Measurements from ENCODE around the gene HDAC5. TPM values are rescaled to one million over a fixed set of nuclear protein-coding genes. Genes with fewer than 3 reads are reported as not detected.
A peak's percentile ranks its signal among the peaks of the same experiment; 100 is the strongest.
"Not testable (repeated sequence)": the region's sequence is repeated elsewhere in the genome, so short reads cannot be mapped to it uniquely, and the experiment has no call there.

The HDAC5 gene
- total RNA-seq, 1 experiment from 2014 or later = 11.5 TPM

DNA sequence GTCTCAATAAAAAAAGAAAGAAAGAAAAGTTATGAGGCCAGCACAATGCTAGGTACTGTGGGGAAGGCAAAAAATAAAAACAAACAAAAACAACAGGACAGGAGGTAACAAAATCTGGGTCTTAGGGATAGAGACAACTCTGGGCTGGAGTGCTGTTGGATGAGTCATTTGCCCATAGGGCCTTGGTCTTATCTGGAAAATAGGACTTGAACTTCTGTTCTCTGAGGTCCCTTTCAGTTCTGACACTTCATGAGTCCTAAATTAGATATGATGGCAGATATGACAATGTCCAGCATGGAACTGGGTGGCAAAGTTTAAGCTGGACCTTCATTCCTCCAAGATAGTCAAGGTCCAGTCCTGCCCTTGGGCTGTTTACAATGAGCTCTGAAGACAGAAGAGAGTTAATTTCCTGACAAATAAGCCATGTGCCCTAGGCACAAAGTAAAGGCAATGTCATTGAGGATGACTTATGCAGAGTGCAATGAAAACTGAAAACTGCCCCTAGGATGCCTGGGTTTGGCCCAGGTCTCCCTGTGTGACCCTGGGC lies 8.9 kb upstream of the HDAC5 start:
- POLR2A ChIA-PET = no interaction called here
- Histone ChIP-seq H3K4me3 (ENCODE audit: low read depth in 2 of 2, low read length in 2 of 2) (no peak overlapping the region), H3K27me3 (ENCODE audit: control insufficient read depth, insufficient read depth, low read length) (no peaks in the 10 kb centered on the region), H3K4me1 (ENCODE audit: control insufficient read depth, insufficient read depth, low read length) (peaks cover 3% of the 10 kb centered on the region; the same call in 1 of the 2 replicates), H3K9me3 (ENCODE audit: control insufficient read depth, insufficient read depth, low read depth, low read length) (no peaks in the 10 kb centered on the region), H3K36me3 (ENCODE audit: control insufficient read depth, insufficient read depth, low read length) (no peaks in the 10 kb centered on the region), H3K27ac (ENCODE audit: low read length) (no peak overlapping the region; the same call in 1 of the 2 replicates)
- in situ Hi-C loops (cut with HindIII; ENCODE audit: low pct_unique_long_range_greater_than_20kb, low sequenced_read_pairs) (no loop called here), intact Hi-C loops (cut with micrococcal nuclease; ENCODE audit: unreplicated experiment) (no loop called here)
- no peak for DNase-seq (ENCODE audit: low read depth, low spot score)
- CTCF ChIA-PET = no interaction called here
- BruUV-seq (replicated peaks) = no TSS peak
- TF ChIP-seq CTCF (IDR thresholded peaks at IDR 0.05) (no peak), SIN3A (IDR thresholded peaks at IDR 0.05; ENCODE audit: borderline replicate concordance, insufficient read depth, low read depth, low read length) (no peak), TCF7L2 (IDR thresholded peaks at IDR 0.05; ENCODE audit: low read depth, low read length) (no peak), POLR2AphosphoS5 (IDR thresholded peaks at IDR 0.05; ENCODE audit: low read depth, low read length) (no peak)
- TF ChIP-seq, protein P1, sequence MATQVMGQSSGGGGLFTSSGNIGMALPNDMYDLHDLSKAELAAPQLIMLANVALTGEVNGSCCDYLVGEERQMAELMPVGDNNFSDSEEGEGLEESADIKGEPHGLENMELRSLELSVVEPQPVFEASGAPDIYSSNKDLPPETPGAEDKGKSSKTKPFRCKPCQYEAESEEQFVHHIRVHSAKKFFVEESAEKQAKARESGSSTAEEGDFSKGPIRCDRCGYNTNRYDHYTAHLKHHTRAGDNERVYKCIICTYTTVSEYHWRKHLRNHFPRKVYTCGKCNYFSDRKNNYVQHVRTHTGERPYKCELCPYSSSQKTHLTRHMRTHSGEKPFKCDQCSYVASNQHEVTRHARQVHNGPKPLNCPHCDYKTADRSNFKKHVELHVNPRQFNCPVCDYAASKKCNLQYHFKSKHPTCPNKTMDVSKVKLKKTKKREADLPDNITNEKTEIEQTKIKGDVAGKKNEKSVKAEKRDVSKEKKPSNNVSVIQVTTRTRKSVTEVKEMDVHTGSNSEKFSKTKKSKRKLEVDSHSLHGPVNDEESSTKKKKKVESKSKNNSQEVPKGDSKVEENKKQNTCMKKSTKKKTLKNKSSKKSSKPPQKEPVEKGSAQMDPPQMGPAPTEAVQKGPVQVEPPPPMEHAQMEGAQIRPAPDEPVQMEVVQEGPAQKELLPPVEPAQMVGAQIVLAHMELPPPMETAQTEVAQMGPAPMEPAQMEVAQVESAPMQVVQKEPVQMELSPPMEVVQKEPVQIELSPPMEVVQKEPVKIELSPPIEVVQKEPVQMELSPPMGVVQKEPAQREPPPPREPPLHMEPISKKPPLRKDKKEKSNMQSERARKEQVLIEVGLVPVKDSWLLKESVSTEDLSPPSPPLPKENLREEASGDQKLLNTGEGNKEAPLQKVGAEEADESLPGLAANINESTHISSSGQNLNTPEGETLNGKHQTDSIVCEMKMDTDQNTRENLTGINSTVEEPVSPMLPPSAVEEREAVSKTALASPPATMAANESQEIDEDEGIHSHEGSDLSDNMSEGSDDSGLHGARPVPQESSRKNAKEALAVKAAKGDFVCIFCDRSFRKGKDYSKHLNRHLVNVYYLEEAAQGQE (IDR thresholded peaks at IDR 0.05; ENCODE audit: insufficient read depth in 1 of 2, low read depth in 2 of 2, low read length in 1 of 2) = no peak
- ATAC-seq = peak; percentile 81

DNA sequence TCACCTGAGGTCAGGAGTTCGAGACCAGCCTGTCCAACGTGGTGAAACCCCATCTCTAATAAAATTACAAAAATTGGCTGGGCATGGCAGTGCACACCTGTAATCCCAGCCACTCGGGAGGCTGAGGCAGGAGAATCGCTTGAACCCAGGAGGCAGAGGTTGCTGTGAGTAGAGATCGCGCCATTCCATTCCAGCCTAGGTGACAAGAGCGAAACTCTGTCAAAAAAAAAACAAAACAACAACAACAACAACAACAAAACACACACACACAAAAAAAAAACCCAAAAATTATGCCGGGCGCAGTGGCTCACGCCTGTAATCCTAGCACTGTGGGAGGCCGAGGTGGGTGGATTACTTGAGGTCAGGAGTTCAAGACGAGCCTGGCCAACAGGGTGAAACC lies 7.9 kb upstream of the HDAC5 start:
- H3K4me1 ChIP-seq (ENCODE audit: control insufficient read depth, insufficient read depth, low read length); H3K27ac ChIP-seq (ENCODE audit: low read length); intact Hi-C loops (cut with micrococcal nuclease; ENCODE audit: unreplicated experiment); H3K9me3 ChIP-seq (ENCODE audit: control insufficient read depth, insufficient read depth, low read depth, low read length); H3K36me3 ChIP-seq (ENCODE audit: control insufficient read depth, insufficient read depth, low read length); H3K27me3 ChIP-seq (ENCODE audit: control insufficient read depth, insufficient read depth, low read length); DNase-seq (ENCODE audit: low read depth, low spot score); CTCF ChIA-PET; POLR2A ChIA-PET; BruUV-seq (replicated peaks); H3K4me3 ChIP-seq (ENCODE audit: low read depth in 2 of 2, low read length in 2 of 2); in situ Hi-C loops (cut with HindIII; ENCODE audit: low pct_unique_long_range_greater_than_20kb, low sequenced_read_pairs); ATAC-seq: not testable (repeated sequence)

GRCh38 chr17:44130693-44131349 lies 7.4 kb upstream of the HDAC5 start:
- ATAC-seq = no peak
- ChIA-PET CTCF (interaction anchor here (0.6 kb wide), 1 partner anchor 15 kb away, joined by 4 read pairs; no protein-coding TSS in a partner anchor), POLR2A (no interaction called here)
- H3K4me3 ChIP-seq (ENCODE audit: low read depth in 2 of 2, low read length in 2 of 2) = no peak overlapping the region
- H3K36me3 ChIP-seq (ENCODE audit: control insufficient read depth, insufficient read depth, low read length) = no peaks in the 10 kb centered on the region
- TF ChIP-seq POLR2AphosphoS5 (IDR thresholded peaks at IDR 0.05; ENCODE audit: low read depth, low read length) (no peak), SIN3A (IDR thresholded peaks at IDR 0.05; ENCODE audit: borderline replicate concordance, insufficient read depth, low read depth, low read length) (no peak), CTCF (IDR thresholded peaks at IDR 0.05) (no peak), TCF7L2 (IDR thresholded peaks at IDR 0.05; ENCODE audit: low read depth, low read length) (no peak)
- TF ChIP-seq, protein P1 (IDR thresholded peaks at IDR 0.05; ENCODE audit: insufficient read depth in 1 of 2, low read depth in 2 of 2, low read length in 1 of 2) = no peak
- H3K27ac ChIP-seq (ENCODE audit: low read length) = no peak overlapping the region
- H3K27me3 ChIP-seq (ENCODE audit: control insufficient read depth, insufficient read depth, low read length) = no peaks in the 10 kb centered on the region
- no peak for DNase-seq (ENCODE audit: low read depth, low spot score)
- BruUV-seq (replicated peaks) = no TSS peak
- intact Hi-C loops (cut with micrococcal nuclease; ENCODE audit: unreplicated experiment) (no loop called here), in situ Hi-C loops (cut with HindIII; ENCODE audit: low pct_unique_long_range_greater_than_20kb, low sequenced_read_pairs) (no loop called here)
- no peaks in the 10 kb centered on the region for H3K9me3 ChIP-seq (ENCODE audit: control insufficient read depth, insufficient read depth, low read depth, low read length)
- peaks cover 3% of the 10 kb centered on the region; the same call in 1 of the 2 replicates for H3K4me1 ChIP-seq (ENCODE audit: control insufficient read depth, insufficient read depth, low read length)
